NB4 (cell line): ENCODE results near the gene FCF1.

ENCODE experiments used
- MYC ChIP-seq: IDR thresholded peaks from 2 replicates; pipeline ENCODE4 v1.6.1; 2011; ENCODE audit warnings: low read depth, low read length
- POLR2A ChIP-seq: IDR thresholded peaks from 2 replicates; pipeline ENCODE4 v1.6.1; 2011; ENCODE audit warnings: mild to moderate bottlenecking; ENCODE audit not compliant: insufficient read length; ENCODE audit errors: extremely low read depth
- TF ChIP-seq, protein P1 (sequence below): IDR thresholded peaks from one replicate; pipeline ENCODE4 v1.5.1; 2012; ENCODE audit warnings: low read depth, low read length
- TF ChIP-seq, protein P2 (sequence below): IDR thresholded peaks from 2 replicates; pipeline ENCODE4 v1.6.1; 2011; ENCODE audit warnings: low read depth, low read length

- TF ChIP-seq POLR2A: no peak
- TF ChIP-seq, protein P1, sequence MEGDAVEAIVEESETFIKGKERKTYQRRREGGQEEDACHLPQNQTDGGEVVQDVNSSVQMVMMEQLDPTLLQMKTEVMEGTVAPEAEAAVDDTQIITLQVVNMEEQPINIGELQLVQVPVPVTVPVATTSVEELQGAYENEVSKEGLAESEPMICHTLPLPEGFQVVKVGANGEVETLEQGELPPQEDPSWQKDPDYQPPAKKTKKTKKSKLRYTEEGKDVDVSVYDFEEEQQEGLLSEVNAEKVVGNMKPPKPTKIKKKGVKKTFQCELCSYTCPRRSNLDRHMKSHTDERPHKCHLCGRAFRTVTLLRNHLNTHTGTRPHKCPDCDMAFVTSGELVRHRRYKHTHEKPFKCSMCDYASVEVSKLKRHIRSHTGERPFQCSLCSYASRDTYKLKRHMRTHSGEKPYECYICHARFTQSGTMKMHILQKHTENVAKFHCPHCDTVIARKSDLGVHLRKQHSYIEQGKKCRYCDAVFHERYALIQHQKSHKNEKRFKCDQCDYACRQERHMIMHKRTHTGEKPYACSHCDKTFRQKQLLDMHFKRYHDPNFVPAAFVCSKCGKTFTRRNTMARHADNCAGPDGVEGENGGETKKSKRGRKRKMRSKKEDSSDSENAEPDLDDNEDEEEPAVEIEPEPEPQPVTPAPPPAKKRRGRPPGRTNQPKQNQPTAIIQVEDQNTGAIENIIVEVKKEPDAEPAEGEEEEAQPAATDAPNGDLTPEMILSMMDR: no peak
- TF ChIP-seq, protein P2, sequence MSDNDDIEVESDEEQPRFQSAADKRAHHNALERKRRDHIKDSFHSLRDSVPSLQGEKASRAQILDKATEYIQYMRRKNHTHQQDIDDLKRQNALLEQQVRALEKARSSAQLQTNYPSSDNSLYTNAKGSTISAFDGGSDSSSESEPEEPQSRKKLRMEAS: no peak
- TF ChIP-seq MYC: no peak
Measured at GRCh38 chr14:74671789-74672188, 41.2 kb upstream of the FCF1 start.
